Left colon (tissue), 2 donors: Measurements from ENCODE around the gene CMTR1. TPM values are rescaled to one million over a fixed set of nuclear protein-coding genes. Genes with fewer than 3 reads are reported as not detected.
"Not testable (repeated sequence)": the region's sequence is repeated elsewhere in the genome, so short reads cannot be mapped to it uniquely, and the experiment has no call there.

Experiments used
- ATAC-seq: fragments of 200-7000 bp; cut with Tn5 transposase; one replicate; pipeline ENCODE4 v1.9.1; 2020; ENCODE audit warnings: mild to moderate bottlenecking, moderate library complexity
- DNase-seq, 2 donors: peaks; one replicate each; pipeline ENCODE4 v3.0.0-alpha.2; 2020
- intact Hi-C, 2 donors: fragments of 100-400 bp; cut with DNase I in 1 of 2; cut with micrococcal nuclease in 1 of 2; formaldehyde crosslinking; loops; one replicate each; pipeline versions ENCODE4 v1.11.2 to v1.14.0; 2022; cut with DNase I, micrococcal nuclease
- long read RNA-seq: library from polyadenylated mRNA; unstranded; transcript quantifications from one replicate; pipeline ENCODE4 v2.0.0, GENCODE V29; 2021
- total RNA-seq, 2 donors: library from RNA; stranded (reverse); fragmentation: NEBNext Ultra II Directional; extraction: Animal tissue kit (Norgen Biotek cat#: 25700); gene quantifications; one replicate each; pipeline ENCODE4 v1.2.1, GENCODE V29; 2021
- donor health status: DM: no; HTN: no; CAD: no.
- donor health status: DM: yes; HTN: yes; CAD: no.

CMTR1 gene, protein sequence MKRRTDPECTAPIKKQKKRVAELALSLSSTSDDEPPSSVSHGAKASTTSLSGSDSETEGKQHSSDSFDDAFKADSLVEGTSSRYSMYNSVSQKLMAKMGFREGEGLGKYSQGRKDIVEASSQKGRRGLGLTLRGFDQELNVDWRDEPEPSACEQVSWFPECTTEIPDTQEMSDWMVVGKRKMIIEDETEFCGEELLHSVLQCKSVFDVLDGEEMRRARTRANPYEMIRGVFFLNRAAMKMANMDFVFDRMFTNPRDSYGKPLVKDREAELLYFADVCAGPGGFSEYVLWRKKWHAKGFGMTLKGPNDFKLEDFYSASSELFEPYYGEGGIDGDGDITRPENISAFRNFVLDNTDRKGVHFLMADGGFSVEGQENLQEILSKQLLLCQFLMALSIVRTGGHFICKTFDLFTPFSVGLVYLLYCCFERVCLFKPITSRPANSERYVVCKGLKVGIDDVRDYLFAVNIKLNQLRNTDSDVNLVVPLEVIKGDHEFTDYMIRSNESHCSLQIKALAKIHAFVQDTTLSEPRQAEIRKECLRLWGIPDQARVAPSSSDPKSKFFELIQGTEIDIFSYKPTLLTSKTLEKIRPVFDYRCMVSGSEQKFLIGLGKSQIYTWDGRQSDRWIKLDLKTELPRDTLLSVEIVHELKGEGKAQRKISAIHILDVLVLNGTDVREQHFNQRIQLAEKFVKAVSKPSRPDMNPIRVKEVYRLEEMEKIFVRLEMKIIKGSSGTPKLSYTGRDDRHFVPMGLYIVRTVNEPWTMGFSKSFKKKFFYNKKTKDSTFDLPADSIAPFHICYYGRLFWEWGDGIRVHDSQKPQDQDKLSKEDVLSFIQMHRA
- total RNA-seq = 10 to 100 TPM; 21.6 to 26.2 TPM
- long read RNA-seq, full-length matches to known transcripts = 6 of 11 reads
- long read RNA-seq, partial matches to known transcripts = 4 of 11 reads
- long read RNA-seq, other reads (novel, unspliced or antisense) = 1 of 11 reads

DNA sequence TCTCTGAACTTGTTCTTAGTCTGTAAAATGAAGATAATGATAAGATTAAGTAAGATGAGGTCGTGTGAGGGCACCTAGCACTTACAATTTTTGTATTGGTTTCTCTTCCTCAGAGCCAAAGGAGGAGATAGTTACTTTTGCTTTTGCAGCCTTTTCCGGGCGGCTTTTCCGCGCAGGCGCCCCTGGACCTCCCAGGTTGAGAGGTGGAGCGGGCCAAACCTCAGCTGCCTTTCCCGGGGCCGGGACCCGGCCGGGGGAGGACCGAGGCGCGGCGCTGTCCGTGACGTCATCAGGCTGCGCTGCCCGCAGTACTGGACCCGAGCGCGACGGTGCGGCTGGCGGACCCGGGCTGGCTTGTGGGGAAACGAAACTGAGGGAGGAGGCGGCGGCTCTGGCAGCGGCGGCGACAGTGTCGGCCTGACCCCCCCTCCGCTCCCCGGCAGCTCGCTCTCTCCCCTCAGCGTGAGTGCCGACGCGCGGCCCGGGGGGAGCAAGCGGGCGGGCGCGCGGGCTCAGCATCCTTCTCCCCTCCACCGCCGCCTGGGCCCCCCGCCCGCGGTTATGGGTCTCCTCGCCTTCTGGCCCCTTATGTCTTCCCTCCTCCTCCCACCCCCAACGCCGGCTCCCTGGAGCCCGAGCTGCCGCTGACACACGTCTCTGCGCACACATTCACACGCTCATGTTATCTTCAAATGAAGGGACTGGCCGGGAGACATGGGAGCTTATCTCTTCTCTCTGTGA, at the start of gene CMTR1:
Gene CMTR1, plus strand, starts transcription at position 306 of the 741 bp plus-strand sequence. CDS start 2,409 bp downstream, outside the sequence.
- DNase-seq (peak; percentile 95 to 96), ATAC-seq (peak; percentile 99)
- intact Hi-C loops = no loop called here

DNA sequence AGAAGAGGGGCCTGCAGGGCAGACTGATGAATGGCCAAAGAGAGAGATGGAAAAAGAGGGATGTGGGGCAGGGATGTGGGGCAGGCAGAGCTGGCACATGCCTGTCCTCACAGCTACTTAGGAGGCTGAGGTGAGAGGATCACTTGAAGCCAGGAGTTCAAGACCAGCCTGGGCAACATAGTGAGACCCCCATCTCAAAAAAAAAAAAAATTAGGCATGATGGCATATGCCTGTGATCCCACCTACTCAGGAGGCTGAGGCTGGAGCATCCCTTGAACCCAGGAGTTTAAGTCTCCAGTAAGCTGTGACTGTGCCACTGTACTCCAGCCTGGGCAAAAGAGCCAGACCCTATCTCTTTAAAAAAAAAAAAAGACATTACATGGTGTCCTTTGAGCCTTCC, 44.4 kb upstream of the CMTR1 start:
- ATAC-seq = no peak
- intact Hi-C loops = no loop called here

GRCh38 chr6:37389857-37390256, 43.2 kb upstream of the CMTR1 start:
- intact Hi-C loops = no loop called here
- DNase-seq (no peak), ATAC-seq (peak; percentile 61)

More for the DNA sequence above, 44.4 kb upstream of the CMTR1 start:
- DNase-seq = no peak

GRCh38 chr6:37391120-37391519, 41.9 kb upstream of the CMTR1 start:
- intact Hi-C loops = no loop called here
- ATAC-seq = peak; percentile 89

GRCh38 chr6:37392821-37393220, 40.2 kb upstream of the CMTR1 start:
- DNase-seq = no peak
- no peak for ATAC-seq
- intact Hi-C loops = no loop called here

More at GRCh38 chr6:37391120-37391519, 41.9 kb upstream of the CMTR1 start:
- DNase-seq = no peak

- no peak for ATAC-seq
- intact Hi-C loops = no loop called here
Measured at GRCh38 chr6:37393381-37393929, 39.6 kb upstream of the CMTR1 start.

GRCh38 chr6:37396571-37397180, 36.3 kb upstream of the CMTR1 start:
- ATAC-seq = no peak
- intact Hi-C loops = no loop called here

More at GRCh38 chr6:37393381-37393929, 39.6 kb upstream of the CMTR1 start:
- DNase-seq = no peak

DNA sequence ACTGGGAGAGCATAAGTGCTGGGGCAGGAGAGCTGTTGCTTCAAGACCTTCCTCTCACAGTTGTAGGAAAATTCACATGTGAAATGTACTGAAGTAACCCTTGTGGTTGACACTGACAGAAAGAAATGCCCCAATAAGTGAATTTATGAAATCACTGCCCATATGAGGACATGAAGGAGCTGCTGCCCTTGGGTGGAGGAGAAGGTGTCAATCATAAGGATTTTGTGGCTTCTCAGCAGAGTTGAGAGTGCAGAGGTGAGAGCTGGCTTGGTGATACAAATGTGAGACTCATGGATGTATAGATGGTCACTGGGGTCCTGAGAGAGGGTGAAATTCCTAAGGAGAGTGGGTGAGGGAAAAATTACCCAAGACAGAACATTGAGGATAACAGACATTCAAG, 33.9 kb upstream of the CMTR1 start:
- DNase-seq (no peak), ATAC-seq (no peak)
- intact Hi-C loops = no loop called here

More at GRCh38 chr6:37396571-37397180, 36.3 kb upstream of the CMTR1 start:
- DNase-seq = no peak

DNA sequence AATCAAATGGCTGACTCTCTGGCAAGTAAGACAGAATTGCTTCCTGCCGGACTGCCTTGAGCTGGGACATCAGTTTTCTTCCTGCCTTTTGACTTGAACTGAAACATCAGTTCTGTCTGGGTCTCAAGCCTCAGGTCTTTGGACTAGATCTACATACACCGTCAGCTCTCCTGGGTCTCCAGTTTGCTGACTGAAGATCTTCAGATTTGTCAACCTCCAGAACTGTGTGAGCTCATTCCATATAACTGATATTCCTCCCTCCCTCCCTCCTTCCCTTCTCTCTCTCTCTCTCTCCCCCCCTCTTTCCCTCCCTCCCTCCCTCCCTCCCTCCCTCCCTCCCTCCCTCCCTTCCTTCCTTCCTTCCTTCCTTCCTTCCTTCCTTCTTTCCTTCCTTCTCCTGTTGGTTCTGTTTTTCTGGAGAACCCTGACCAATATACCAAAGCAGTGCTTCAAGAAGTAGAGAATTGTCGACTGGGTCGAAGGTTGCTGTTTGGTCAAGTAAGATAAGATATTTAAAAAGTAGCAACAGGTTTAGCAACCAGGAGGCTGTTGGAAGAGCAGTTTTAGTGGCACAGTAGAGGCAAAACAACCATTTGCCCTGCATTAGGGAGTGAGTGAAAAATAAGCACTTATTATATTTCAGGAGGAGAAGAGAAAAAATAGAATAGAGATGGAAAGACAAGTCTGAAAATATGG, 33.1 kb upstream of the CMTR1 start:
- intact Hi-C loops = no loop called here
- no peak for ATAC-seq

DNA sequence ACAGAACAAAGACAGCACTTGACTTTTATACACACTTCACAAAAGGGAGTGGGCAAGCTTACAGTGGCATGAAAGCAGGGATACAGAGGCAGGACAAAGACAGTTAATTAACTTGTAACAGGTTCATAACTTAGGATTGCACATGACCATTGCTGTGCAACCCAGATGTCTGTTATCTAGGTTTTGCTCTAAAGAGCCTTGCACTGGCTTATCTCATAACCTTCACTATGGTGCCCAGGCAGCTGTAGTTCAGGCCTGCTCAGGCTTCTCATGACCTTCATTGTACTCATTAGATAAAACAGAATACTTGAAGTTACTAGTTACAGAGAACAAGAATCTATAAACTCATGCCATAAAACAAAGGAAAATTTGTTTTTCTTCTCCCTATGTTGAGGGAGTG, 31.4 kb upstream of the CMTR1 start:
- DNase-seq, ATAC-seq, intact Hi-C loops: not testable (repeated sequence)

More for the DNA sequence above, 33.1 kb upstream of the CMTR1 start:
- no peak for DNase-seq

DNA sequence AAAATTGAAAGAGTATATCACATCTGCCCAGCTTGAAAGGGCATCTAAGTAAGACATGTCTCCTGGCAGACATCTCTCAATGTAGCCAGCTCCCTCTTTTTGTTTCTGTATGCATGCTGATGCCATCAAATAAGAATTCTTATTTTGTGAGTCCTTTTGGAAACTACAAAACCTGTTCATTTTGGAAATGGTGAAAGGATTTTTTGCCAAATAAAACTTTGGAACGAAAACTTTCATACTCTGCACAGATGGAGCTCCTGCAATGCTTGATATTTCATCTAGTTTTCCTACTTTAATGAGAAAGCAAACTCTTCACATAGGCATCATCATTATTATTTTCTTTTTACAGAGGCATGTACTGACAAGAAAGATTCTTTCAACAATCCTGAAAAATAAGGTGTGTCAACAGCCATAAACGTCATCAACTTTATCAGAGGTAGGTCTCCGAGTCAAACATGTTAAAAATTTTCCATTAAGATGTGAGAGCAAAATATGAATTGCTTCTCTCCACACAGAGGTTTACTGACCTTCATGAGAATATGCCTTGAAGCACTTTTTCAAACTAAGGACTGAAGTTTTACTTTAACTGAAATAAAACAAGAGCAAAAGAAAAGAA, 26.2 kb upstream of the CMTR1 start:
- intact Hi-C loops = no loop called here
- no peak for ATAC-seq
- DNase-seq = no peak

DNA sequence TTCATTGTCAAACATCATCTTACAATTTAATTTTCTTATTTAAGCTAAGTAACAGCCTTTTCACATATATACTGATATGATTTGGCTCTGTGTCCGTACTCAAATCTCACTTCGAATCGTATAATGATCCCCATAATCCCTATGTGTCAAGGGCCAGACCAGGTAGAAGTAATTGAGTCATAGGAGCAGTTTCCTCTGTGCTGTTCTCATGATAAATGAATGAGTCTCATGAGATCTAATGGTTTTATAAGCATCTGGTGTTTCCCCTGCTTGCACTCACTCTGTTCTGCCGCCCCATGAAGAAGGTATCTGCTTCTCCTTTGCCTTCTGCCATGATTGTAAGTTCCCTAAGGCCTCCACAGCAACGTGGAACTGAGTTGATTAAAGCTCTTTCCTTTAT, 25.1 kb upstream of the CMTR1 start:
- intact Hi-C loops = no loop called here
- no peak for ATAC-seq
- no peak for DNase-seq

DNA sequence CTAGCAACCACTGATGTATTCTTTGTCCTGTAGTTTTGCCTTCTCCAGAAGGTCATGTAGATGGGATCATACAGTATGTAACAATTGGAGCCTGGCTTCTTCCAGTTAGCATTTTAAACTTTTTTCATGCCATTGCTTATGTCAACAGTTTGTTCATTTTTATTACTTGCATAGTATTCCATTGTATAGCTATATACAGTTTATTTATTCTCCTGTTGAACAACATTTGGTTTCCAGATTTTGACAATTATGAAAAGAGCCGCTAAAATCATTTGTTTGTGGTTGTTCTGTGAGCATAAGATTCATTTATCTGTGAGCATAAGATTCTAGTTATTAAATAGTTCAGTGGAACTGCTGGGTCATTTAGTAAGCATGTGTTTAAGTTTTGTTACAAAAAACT, 23.5 kb upstream of the CMTR1 start:
- ATAC-seq = no peak
- no peak for DNase-seq
- intact Hi-C loops = no loop called here

DNA sequence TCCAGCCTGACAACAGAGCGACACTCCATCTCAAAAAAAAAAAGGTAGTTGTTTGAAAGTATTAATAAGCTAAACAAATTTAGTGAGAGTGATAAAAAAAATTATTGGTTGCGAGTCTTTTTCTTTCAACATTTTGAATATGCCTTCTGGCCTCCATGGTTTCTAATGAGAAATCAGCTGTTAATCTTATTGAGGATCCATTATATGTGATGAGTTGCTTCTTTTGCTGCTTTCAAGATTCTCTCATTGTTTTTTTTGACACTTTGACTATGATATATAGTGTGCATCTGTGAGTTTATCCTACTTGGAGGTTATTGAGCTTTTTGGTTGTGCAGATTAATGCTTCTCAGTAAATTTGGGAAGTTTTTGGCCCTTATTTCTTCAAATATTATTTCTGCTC, 15.6 kb upstream of the CMTR1 start:
- no peak for ATAC-seq
- intact Hi-C loops = no loop called here
- DNase-seq = no peak

- no peak for DNase-seq
- peak; percentile 82 for ATAC-seq
- intact Hi-C loops = no loop called here
Measured at GRCh38 chr6:37418722-37419121, 14.3 kb upstream of the CMTR1 start.

DNA sequence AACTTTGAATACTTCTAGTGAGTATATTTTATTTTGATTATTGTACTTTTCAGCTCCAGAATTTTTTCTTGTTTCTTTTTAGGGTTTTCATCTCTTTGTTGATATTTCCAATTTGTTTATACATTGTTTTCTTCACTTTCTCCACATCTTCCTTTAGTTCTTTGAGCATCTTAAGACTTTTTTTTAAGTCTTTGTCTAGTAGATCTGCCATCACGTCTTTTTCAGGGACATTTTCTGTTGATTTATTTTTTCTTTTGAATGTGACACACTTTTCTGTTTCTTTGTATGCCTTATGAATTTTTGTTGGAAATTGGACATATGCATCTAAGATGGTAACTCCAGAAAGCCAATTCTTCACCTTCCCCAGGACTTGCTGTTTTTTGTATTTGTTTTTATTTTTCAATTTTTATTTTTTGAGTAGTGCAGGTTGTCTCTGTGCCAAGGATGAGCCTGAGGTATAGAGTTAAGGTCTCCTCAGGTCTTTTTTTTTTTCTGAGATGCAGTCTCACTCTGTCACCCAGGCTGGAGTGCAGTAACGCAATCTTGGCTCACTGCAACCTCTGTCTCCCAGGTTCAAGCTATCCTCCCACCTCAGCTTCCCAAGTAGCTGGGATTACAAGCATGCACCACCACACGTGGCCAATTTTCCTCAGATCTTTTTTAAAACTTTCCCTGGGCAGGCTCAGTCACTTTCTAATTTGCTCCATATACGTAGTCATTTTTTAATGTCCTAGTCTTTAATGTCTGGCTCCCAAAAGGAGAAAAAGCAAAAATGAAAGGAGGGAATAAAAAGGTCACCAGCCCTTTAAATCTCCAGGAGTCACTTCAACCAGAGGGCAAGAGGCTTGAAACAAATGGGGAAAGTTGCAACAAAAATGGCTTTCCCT, 6.7 kb upstream of the CMTR1 start:
- intact Hi-C loops = no loop called here
- DNase-seq (no peak), ATAC-seq (no peak)
